GM19372 (cell line): Measurements from ENCODE around the gene ARID1B.

ENCODE experiments used
- ATAC-seq: cut with Tn5 transposase; IDR thresholded peaks from one replicate; pipeline ENCODE4 v1.9.1; 2021; ENCODE audit warnings: mild to moderate bottlenecking, low read depth, moderate library complexity; ENCODE audit not compliant: unreplicated experiment

Gene ARID1B

GRCh38 chr6:157225575-157225995, 448.4 kb downstream of the ARID1B start:
- no peak for ATAC-seq

GRCh38 chr6:157226026-157226625, 448.9 kb downstream of the ARID1B start:
- ATAC-seq: no peak

GRCh38 chr6:157226761-157227160, 449.6 kb downstream of the ARID1B start:
- no peak for ATAC-seq

- no peak for ATAC-seq
Measured at GRCh38 chr6:157227202-157228166, 450.3 kb downstream of the ARID1B start.

- no peak for ATAC-seq
Measured at GRCh38 chr6:157228426-157229131, 451.4 kb downstream of the ARID1B start.

GRCh38 chr6:157229132-157229618, 452.0 kb downstream of the ARID1B start:
- no peak for ATAC-seq

- no peak for ATAC-seq
Measured at GRCh38 chr6:157229713-157230112, 452.5 kb downstream of the ARID1B start.

- no peak for ATAC-seq
Measured at GRCh38 chr6:157230910-157231309, 453.7 kb downstream of the ARID1B start.

GRCh38 chr6:157232161-157232895, 455.1 kb downstream of the ARID1B start:
- no peak for ATAC-seq

- ATAC-seq: no peak
Measured at GRCh38 chr6:157233156-157233555, 456.0 kb downstream of the ARID1B start.

GRCh38 chr6:157233686-157234085, 456.5 kb downstream of the ARID1B start:
- ATAC-seq: no peak

GRCh38 chr6:157235600-157236039, 458.4 kb downstream of the ARID1B start:
- ATAC-seq: no peak

GRCh38 chr6:157236040-157236725, 459.0 kb downstream of the ARID1B start:
- ATAC-seq: no peak

GRCh38 chr6:157238346-157238745, 461.2 kb downstream of the ARID1B start:
- no peak for ATAC-seq

GRCh38 chr6:157239148-157239547, 462.0 kb downstream of the ARID1B start:
- no peak for ATAC-seq

GRCh38 chr6:157239671-157240058, 462.5 kb downstream of the ARID1B start:
- ATAC-seq: no peak

GRCh38 chr6:157240059-157240959, 463.1 kb downstream of the ARID1B start:
- ATAC-seq: no peak

GRCh38 chr6:157240960-157241311, 463.8 kb downstream of the ARID1B start:
- ATAC-seq: no peak

- ATAC-seq: no peak
Measured at GRCh38 chr6:157242791-157243190, 465.6 kb downstream of the ARID1B start.
